ENCODE results near the gene STYXL1.
A peak's percentile ranks its signal among the peaks of the same experiment; 100 is the strongest.
"Not testable (repeated sequence)": the region's sequence is repeated elsewhere in the genome, so short reads cannot be mapped to it uniquely, and the experiment has no call there.

STYXL1 gene

DNA sequence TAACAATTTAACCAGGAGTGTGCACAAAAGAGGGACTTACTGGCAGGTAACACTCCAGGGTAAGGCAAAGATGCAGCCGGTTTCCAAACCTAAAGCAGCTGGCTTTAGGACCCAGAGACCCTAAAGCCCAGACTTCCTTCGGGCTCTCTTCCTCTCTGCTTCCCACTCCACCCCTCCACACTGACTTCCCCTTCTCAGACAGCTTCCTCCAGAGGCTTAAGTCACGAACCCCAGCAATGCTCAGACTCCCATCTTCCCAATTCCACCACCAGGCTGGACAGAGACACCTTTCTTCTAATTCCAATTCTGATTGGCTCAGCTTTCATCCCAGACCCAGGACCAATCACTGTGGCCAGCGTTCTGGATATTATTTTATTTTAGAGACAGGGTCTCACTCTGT is 24.8 kb downstream of the STYXL1 start:
- in situ Hi-C loops (cut with MboI; ENCODE audit: low sequenced_read_pairs, unreplicated experiment), result no loop called here
- TF ChIP-seq CTCF (IDR thresholded peaks at IDR 0.05; ENCODE audit: borderline replicate concordance, control extremely low read depth, extremely low read depth, insufficient read depth, missing control alignments), result no peak
- DNase-seq (ENCODE audit: low spot score), result no peak

DNA sequence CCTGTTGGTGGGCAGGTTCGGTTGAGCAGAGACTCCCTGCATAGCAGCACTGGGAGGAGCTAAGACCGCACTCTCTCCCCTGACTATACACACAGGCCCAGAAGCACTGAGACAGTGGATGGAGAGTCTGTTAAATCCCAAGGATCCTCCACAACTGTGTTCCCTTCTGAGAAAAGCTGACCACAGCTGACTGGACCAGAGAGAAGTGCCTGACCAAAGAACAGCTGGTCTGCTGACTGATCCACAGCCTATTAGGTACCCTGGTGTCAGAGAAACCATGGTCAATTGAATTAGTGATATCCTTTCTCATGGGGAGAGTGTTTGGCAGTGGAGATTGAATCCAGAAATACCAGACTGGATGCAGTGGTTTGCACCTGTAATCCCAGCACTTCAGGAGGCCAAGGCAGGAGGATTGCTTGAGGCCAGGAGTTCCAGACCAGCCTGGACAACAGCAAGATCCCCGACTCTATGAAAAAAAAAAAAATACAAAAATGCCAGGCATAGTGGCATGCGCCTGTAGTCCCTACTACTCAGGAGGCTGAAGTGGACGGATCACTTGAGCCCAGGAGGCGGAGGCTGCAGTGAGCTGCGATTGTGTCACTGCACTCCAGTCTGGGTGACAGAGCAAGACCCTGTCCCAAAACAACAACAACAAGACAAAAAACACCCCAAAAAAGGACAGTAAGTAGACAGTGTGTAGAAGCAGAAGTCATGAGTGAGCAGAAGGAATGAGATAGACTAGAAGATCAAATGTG is 25.6 kb downstream of the STYXL1 start:
- no peak for TF ChIP-seq CTCF (IDR thresholded peaks at IDR 0.05; ENCODE audit: borderline replicate concordance, control extremely low read depth, extremely low read depth, insufficient read depth, missing control alignments)
- in situ Hi-C loops (cut with MboI; ENCODE audit: low sequenced_read_pairs, unreplicated experiment), result no loop called here
- DNase-seq (ENCODE audit: low spot score), result no peak

DNA sequence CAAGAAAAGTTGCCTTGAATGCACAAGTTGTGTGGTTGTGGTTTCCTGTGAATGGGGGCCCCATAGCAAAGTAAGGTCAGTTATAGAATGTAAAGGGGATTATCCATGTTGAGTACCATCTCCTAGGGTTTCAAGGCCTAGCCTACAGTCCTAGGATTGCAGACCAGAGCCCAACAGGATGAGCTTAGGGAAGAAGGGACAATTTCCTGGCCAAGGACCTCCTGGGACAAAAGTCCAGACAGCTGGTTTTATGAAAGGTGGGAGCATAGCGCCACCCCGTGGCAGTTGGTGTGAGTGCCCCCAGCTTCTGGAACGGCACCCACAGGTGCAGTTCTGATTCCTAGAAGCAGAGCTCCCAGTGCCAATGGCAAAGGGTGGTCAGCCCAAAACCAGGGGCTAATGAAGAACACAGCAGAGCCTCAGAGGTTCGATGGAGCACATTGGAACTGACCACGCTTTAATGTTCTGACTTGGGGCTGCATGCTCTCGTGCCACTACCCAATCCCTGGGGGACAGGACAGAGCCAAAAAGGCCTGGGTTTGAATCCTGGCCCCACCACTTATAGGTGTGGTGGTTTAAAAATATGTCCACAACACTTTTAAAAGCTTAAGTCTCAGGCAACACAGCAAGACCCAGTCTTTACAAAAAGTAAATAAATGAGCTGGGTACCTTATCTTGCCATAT is 27.6 kb downstream of the STYXL1 start:
- in situ Hi-C loops (cut with MboI; ENCODE audit: low sequenced_read_pairs, unreplicated experiment), result no loop called here
- DNase-seq (ENCODE audit: low spot score), result peak; percentile 80
- TF ChIP-seq CTCF (IDR thresholded peaks at IDR 0.05; ENCODE audit: borderline replicate concordance, control extremely low read depth, extremely low read depth, insufficient read depth, missing control alignments), result peak; percentile 93

DNA sequence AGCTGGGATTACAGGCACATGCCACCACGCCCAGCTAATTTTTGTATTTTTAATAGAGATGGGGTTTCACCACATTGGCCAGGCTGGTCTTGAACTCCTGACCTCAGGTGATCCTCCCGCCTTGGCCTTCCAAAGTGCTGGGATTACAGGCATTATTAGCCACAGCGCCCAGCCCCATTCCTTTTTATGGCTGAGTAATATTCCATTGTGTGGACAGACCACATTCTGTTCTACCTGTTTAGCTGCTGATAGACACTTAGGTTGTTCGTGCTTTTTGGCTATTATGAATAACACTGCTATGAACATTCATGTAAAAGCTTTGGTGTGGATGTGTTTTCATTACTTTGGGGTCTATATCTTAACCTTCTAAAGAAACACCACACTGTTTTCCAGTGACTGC is 29.3 kb downstream of the STYXL1 start:
- in situ Hi-C loops (cut with MboI; ENCODE audit: low sequenced_read_pairs, unreplicated experiment), result loop anchor here (10.0 kb wide), 1 partner anchor 144 kb away; the partner anchor contains the start of gene RHBDD2
- DNase-seq (ENCODE audit: low spot score), result not testable (repeated sequence)

DNA sequence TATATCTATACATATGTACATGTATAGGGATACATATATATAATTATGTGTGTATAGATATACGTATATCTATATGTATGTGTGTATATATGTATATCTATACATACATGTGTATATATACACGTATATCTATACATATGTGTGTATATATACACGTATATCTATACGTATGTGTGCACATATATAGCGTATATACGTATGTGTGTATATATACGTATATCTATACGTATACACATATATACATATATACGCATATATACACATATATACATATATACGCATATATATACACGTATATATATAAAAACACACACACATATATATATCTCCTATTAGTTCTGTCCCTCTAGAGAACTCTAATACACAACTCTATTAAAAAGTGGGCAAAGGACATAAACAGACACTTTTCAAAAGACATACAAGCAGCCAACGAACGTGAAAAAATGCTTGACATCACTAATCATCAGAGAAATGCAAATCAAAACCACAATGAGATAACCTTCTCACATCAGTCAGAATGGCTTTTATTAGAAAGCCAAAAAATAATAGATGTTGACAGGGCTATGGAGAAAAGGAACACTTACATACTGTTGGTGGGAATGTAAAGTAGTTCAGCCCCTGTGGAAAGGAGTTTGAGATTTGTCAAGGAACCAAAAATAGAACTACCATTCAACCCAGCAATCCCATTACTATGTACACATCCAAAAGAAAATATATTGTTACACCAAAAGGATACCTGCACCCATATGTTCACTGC is 31.4 kb downstream of the STYXL1 start:
- in situ Hi-C loops (cut with MboI; ENCODE audit: low sequenced_read_pairs, unreplicated experiment), result loop anchor here (10.0 kb wide), 1 partner anchor 142 kb away; the partner anchor contains the start of gene RHBDD2
- no peak for TF ChIP-seq CTCF (IDR thresholded peaks at IDR 0.05; ENCODE audit: borderline replicate concordance, control extremely low read depth, extremely low read depth, insufficient read depth, missing control alignments)
- no peak for DNase-seq (ENCODE audit: low spot score)

- in situ Hi-C loops (cut with MboI; ENCODE audit: low sequenced_read_pairs, unreplicated experiment), result loop anchor here (10.0 kb wide), 1 partner anchor 137 kb away; the partner anchor contains the start of gene RHBDD2
- TF ChIP-seq CTCF (IDR thresholded peaks at IDR 0.05; ENCODE audit: borderline replicate concordance, control extremely low read depth, extremely low read depth, insufficient read depth, missing control alignments), result no peak
- DNase-seq (ENCODE audit: low spot score), result no peak
These were observed 36.3 kb downstream of the STYXL1 start for GRCh38 chr7:76011442-76011861.
